HEK293 (cell line): ENCODE results near the gene CNTN4.
A peak's percentile ranks its signal among the peaks of the same experiment; 100 is the strongest.

Source experiments
- CTCF ChIA-PET: fragments of 350-600 bp; formaldehyde crosslinking; extraction: SDS; loops from one replicate; lab custom pipeline; 2021; ENCODE audit warnings: antibody characterized with exemption; lab: Yijun Ruan, JAX
- POLR2A ChIA-PET: fragments of 300-600 bp; formaldehyde crosslinking; extraction: SDS; loops from one replicate; lab custom pipeline; 2020; ENCODE audit warnings: antibody characterized with exemption, inconsistent platforms; lab: Yijun Ruan, JAX
- H3K27ac ChIP-seq: fragments of 200-500 bp; sonication (Bioruptor generic); 2 replicates; pipeline ENCODE4 v1.5.1; 2014; ENCODE audit warnings: low read depth, low read length, control low read depth, inconsistent platforms; ENCODE audit errors: extremely low read depth
- H3K36me3 ChIP-seq, 2 experiments: fragments of 200-500 bp in 1 of 2; sonication (Bioruptor generic) in 1 of 2; 1 replicate in 1 of 2; 2 replicates in 1 of 2; pipeline ENCODE4 v1.5.1; 2014 to 2017; ENCODE audit warnings: inconsistent platforms in 2 of 2, low read length in 2 of 2; ENCODE audit not compliant: control insufficient read depth in 2 of 2, insufficient read depth in 1 of 2
- H3K4me1 ChIP-seq: fragments of 200-500 bp; sonication (Bioruptor generic); 2 replicates; pipeline ENCODE4 v1.5.1; 2014; ENCODE audit warnings: mild to moderate bottlenecking, low read length, inconsistent platforms; ENCODE audit not compliant: control insufficient read depth, insufficient read depth
- H3K4me3 ChIP-seq: 2 replicates; pipeline ENCODE4 v1.5.1; 2011; ENCODE audit warnings: low read depth, mild to moderate bottlenecking, control low read depth, low read length, moderate library complexity
- H3K9me3 ChIP-seq: fragments of 200-500 bp; sonication (Bioruptor generic); 2 replicates; pipeline ENCODE4 v1.5.1; 2014; ENCODE audit warnings: low read depth, low read length, inconsistent platforms; ENCODE audit not compliant: control insufficient read depth, insufficient read depth
- GLI2 ChIP-seq: fragments of 450-650 bp; formaldehyde crosslinking; IDR thresholded peaks from 2 replicates; pipeline ENCODE4; 2017; ENCODE audit warnings: missing biosample characterization, missing genetic modification characterization, low read depth, borderline replicate concordance
- SP2 ChIP-seq: fragments of 450-650 bp; formaldehyde crosslinking; IDR thresholded peaks from 2 replicates; pipeline ENCODE4 v1.5.1; 2016; ENCODE audit warnings: missing biosample characterization, missing genetic modification characterization
- ZEB2 ChIP-seq: fragments of 450-650 bp; formaldehyde crosslinking; IDR thresholded peaks from 2 replicates; pipeline ENCODE4 v1.5.1; 2016; ENCODE audit warnings: missing biosample characterization, missing genetic modification characterization
- ZNF214 ChIP-seq: fragments of 450-650 bp; formaldehyde crosslinking; IDR thresholded peaks from 2 replicates; pipeline ENCODE4 v1.5.1; 2017; ENCODE audit warnings: missing biosample characterization, mild to moderate bottlenecking, missing genetic modification characterization, borderline replicate concordance
- ZNF423 ChIP-seq: fragments of 450-650 bp; formaldehyde crosslinking; IDR thresholded peaks from 2 replicates; pipeline ENCODE4 v1.5.1; 2016; ENCODE audit warnings: missing biosample characterization, missing genetic modification characterization
- ZNF426 ChIP-seq: fragments of 450-650 bp; formaldehyde crosslinking; IDR thresholded peaks from 2 replicates; pipeline ENCODE4 v1.5.1; 2017; ENCODE audit warnings: missing biosample characterization, missing genetic modification characterization, mild to moderate bottlenecking, inconsistent platforms, moderate library complexity
- ZNF518A ChIP-seq: fragments of 450-650 bp; formaldehyde crosslinking; conservative IDR thresholded peaks from 2 replicates; pipeline ENCODE4 v1.5.1; 2016; ENCODE audit warnings: low read depth, missing biosample characterization, missing genetic modification characterization
- ZNF544 ChIP-seq: fragments of 450-650 bp; formaldehyde crosslinking; IDR thresholded peaks from 2 replicates; pipeline ENCODE4 v1.5.0; 2017; ENCODE audit warnings: missing biosample characterization, missing genetic modification characterization
- ZNF555 ChIP-seq: fragments of 450-650 bp; formaldehyde crosslinking; conservative IDR thresholded peaks from 2 replicates; pipeline ENCODE4 v1.5.1; 2017; ENCODE audit warnings: missing biosample characterization, mild to moderate bottlenecking, missing genetic modification characterization, inconsistent platforms
- ZNF610 ChIP-seq: fragments of 450-650 bp; formaldehyde crosslinking; IDR thresholded peaks from 2 replicates; pipeline ENCODE4 v1.5.1; 2016; ENCODE audit warnings: missing biosample characterization, missing genetic modification characterization, borderline replicate concordance
- ZNF654 ChIP-seq: fragments of 450-650 bp; formaldehyde crosslinking; IDR thresholded peaks from 2 replicates; pipeline ENCODE4 v1.5.1; 2016; ENCODE audit warnings: low read depth, missing biosample characterization, missing genetic modification characterization
- ZNF692 ChIP-seq: fragments of 450-650 bp; formaldehyde crosslinking; IDR thresholded peaks from 2 replicates; pipeline ENCODE4 v1.5.1; 2016; ENCODE audit warnings: missing biosample characterization, missing genetic modification characterization
- ZSCAN16 ChIP-seq: fragments of 450-650 bp; formaldehyde crosslinking; IDR thresholded peaks from 2 replicates; pipeline ENCODE4 v1.5.1; 2016; ENCODE audit warnings: missing biosample characterization, missing genetic modification characterization
- TF ChIP-seq, protein P1 (sequence below): fragments of 450-650 bp; formaldehyde crosslinking; IDR thresholded peaks from 2 replicates; pipeline ENCODE4 v1.5.1; 2016; ENCODE audit warnings: missing biosample characterization, missing genetic modification characterization

Gene CNTN4

GRCh38 chr3:3005146-3005744, 906.6 kb downstream of the CNTN4 start (continued):
- TF ChIP-seq ZNF518A (tag by site-specific recombination), result no peak
- TF ChIP-seq ZNF692 (tag by site-specific recombination), result no peak

GRCh38 chr3:3013317-3014052, 914.8 kb downstream of the CNTN4 start:
- no peaks in the 10 kb centered on the region for H3K9me3 ChIP-seq
- no peak overlapping the region for H3K4me3 ChIP-seq
- no peaks in the 10 kb centered on the region for H3K4me1 ChIP-seq
- no peaks in the 10 kb centered on the region for H3K36me3 ChIP-seq
- ChIA-PET CTCF (interaction anchor here (0.7 to 2.4 kb wide), 4 partner anchors 12 to 298 kb away, joined by 3 to 12 read pairs (median 4); no protein-coding TSS in a partner anchor), POLR2A (interaction anchor here (0.6 kb wide), 1 partner anchor 65 kb away, joined by 4 read pairs; no protein-coding TSS in a partner anchor)
- no peak overlapping the region for H3K27ac ChIP-seq
- no peak for TF ChIP-seq ZNF654 (tag by site-specific recombination)
- TF ChIP-seq ZNF555 (tag by site-specific recombination), result no peak
- no peak for TF ChIP-seq ZNF214
- no peak for TF ChIP-seq ZNF423 (tag by site-specific recombination)
- no peak for TF ChIP-seq GLI2
- TF ChIP-seq ZSCAN16 (tag by site-specific recombination), result no peak
- no peak for TF ChIP-seq ZNF544

- ChIA-PET CTCF (interaction anchor here (0.6 to 2.4 kb wide), 12 partner anchors 9 to 1945 kb away, joined by 3 to 12 read pairs (median 3); no protein-coding TSS in a partner anchor), POLR2A (interaction anchor here (0.6 kb wide), 1 partner anchor 50 kb away, joined by 4 read pairs; no protein-coding TSS in a partner anchor)
- TF ChIP-seq, protein P1, sequence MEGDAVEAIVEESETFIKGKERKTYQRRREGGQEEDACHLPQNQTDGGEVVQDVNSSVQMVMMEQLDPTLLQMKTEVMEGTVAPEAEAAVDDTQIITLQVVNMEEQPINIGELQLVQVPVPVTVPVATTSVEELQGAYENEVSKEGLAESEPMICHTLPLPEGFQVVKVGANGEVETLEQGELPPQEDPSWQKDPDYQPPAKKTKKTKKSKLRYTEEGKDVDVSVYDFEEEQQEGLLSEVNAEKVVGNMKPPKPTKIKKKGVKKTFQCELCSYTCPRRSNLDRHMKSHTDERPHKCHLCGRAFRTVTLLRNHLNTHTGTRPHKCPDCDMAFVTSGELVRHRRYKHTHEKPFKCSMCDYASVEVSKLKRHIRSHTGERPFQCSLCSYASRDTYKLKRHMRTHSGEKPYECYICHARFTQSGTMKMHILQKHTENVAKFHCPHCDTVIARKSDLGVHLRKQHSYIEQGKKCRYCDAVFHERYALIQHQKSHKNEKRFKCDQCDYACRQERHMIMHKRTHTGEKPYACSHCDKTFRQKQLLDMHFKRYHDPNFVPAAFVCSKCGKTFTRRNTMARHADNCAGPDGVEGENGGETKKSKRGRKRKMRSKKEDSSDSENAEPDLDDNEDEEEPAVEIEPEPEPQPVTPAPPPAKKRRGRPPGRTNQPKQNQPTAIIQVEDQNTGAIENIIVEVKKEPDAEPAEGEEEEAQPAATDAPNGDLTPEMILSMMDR, result peak; percentile 46; the same call in 1 of the 2 replicates
- TF ChIP-seq SP2 (tag by site-specific recombination) (no peak), ZNF654 (tag by site-specific recombination) (peak; percentile 76), ZNF426 (tag by site-specific recombination) (no peak), ZEB2 (no peak), ZNF610 (tag by site-specific recombination) (no peak)
Observed at GRCh38 chr3:3015185-3016089, 916.8 kb downstream of the CNTN4 start.

More at GRCh38 chr3:3015185-3016089, 916.8 kb downstream of the CNTN4 start:
- Histone ChIP-seq H3K27ac (no peak overlapping the region), H3K4me1 (no peaks in the 10 kb centered on the region), H3K9me3 (no peaks in the 10 kb centered on the region), H3K36me3 (no peaks in the 10 kb centered on the region), H3K4me3 (no peak overlapping the region)
